DND-41 (cell line): Measurements from ENCODE around the gene TMEM54.

Experiments
- ATAC-seq: fragments of 200-7000 bp; cut with Tn5 transposase; 3 replicates; pipeline ENCODE4 v1.9.1; 2021; ENCODE audit warnings: low read depth; ENCODE audit not compliant: insufficient read depth
- DNase-seq: peaks from one replicate; pipeline ENCODE4 v3.0.0-alpha.2; 2020
- H2AFZ ChIP-seq: 2 replicates; pipeline ENCODE4 v1.6.0; 2012; ENCODE audit warnings: low read depth, low read length
- H3K27ac ChIP-seq: 2 replicates; pipeline ENCODE4 v1.5.1; 2012; ENCODE audit warnings: low read length, inconsistent platforms
- H3K27me3 ChIP-seq: fragments of 200-600 bp; sonication (generic); 2 replicates; pipeline ENCODE4 v1.6.0; 2012; ENCODE audit warnings: low read length, mild to moderate bottlenecking, inconsistent platforms; ENCODE audit not compliant: insufficient read depth, poor library complexity
- H3K36me3 ChIP-seq: 2 replicates; pipeline ENCODE4 v1.5.1; 2012; ENCODE audit warnings: low read length, inconsistent platforms; ENCODE audit not compliant: insufficient read depth
- H3K4me1 ChIP-seq: 2 replicates; pipeline ENCODE4 v1.5.1; 2012; ENCODE audit warnings: mild to moderate bottlenecking, low read length; ENCODE audit not compliant: insufficient read depth
- H3K4me2 ChIP-seq: 2 replicates; pipeline ENCODE4 v1.6.0; 2012; ENCODE audit warnings: mild to moderate bottlenecking, moderate library complexity, low read length, inconsistent platforms; ENCODE audit not compliant: insufficient read depth
- H3K4me3 ChIP-seq, 2 experiments: fragments of 200-600 bp in 1 of 2; shearing (Covaris generic) in 1 of 2; 2 replicates each; pipeline ENCODE4 v1.5.1; 2012 to 2016; ENCODE audit warnings: inconsistent platforms in 2 of 2, low read length in 2 of 2, mild to moderate bottlenecking in 2 of 2, low read depth in 1 of 2, moderate library complexity in 1 of 2
- H3K79me2 ChIP-seq: 2 replicates; pipeline ENCODE4 v1.6.0; 2012; ENCODE audit warnings: low read length, inconsistent platforms; ENCODE audit not compliant: insufficient read depth
- H3K9ac ChIP-seq: 2 replicates; pipeline ENCODE4 v1.6.0; 2012; ENCODE audit warnings: low read depth, mild to moderate bottlenecking, inconsistent platforms, low read length, moderate library complexity
- H3K9me3 ChIP-seq: 2 replicates; pipeline ENCODE4 v1.5.1; 2012; ENCODE audit warnings: low read length, moderate library complexity, mild to moderate bottlenecking, inconsistent platforms; ENCODE audit not compliant: insufficient read depth, severe bottlenecking
- H4K20me1 ChIP-seq: 2 replicates; pipeline ENCODE4 v1.6.0; 2012; ENCODE audit warnings: low read length; ENCODE audit not compliant: insufficient read depth
- EZH2 ChIP-seq: IDR thresholded peaks from 3 replicates; pipeline ENCODE4 v1.6.1; 2012; ENCODE audit warnings: borderline replicate concordance, low read depth, mild to moderate bottlenecking, moderate library complexity, low read length, inconsistent platforms; ENCODE audit not compliant: severe bottlenecking
- TF ChIP-seq, protein P1 (sequence below): IDR thresholded peaks from 2 replicates; pipeline ENCODE4 v1.5.1; 2012; ENCODE audit warnings: borderline replicate concordance, low read length, moderate library complexity, mild to moderate bottlenecking; ENCODE audit not compliant: poor library complexity, severe bottlenecking; ENCODE audit errors: extremely low read depth

The TMEM54 gene

DNA sequence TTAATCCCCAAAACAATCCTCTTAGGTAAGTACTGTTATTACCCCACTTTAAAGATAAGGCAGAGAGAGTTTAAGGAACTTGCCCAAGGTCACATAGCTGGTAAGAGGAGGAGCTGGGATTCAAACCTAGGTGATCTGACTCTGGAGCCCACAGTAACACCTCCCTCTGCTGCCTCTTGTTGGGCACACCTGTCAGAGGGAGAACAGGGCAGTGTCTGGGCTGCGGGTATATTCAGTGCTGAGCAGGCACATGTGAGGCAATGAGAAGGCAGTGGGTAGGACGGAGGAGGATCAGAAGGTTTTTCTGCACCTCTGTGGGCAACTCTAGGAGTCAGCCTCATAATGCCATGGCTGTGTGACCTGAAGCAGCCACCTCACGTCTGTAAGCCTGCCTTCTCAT is 13.1 kb downstream of the TMEM54 start:
- Histone ChIP-seq H3K79me2 (no peaks in the 10 kb centered on the region), H3K36me3 (no peaks in the 10 kb centered on the region), H3K4me1 (no peaks in the 10 kb centered on the region), H3K9me3 (no peaks in the 10 kb centered on the region), H3K4me2 (no peak overlapping the region), H2AFZ (no peak overlapping the region), H3K9ac (no peak overlapping the region), H3K27me3 (no peaks in the 10 kb centered on the region), H4K20me1 (no peaks in the 10 kb centered on the region; the same call in none of the 2 replicates), H3K27ac (no peak overlapping the region), H3K4me3 (no peak overlapping the region)
- ATAC-seq: no peak
- DNase-seq: no peak
- TF ChIP-seq EZH2: no peak
- TF ChIP-seq, protein P1, sequence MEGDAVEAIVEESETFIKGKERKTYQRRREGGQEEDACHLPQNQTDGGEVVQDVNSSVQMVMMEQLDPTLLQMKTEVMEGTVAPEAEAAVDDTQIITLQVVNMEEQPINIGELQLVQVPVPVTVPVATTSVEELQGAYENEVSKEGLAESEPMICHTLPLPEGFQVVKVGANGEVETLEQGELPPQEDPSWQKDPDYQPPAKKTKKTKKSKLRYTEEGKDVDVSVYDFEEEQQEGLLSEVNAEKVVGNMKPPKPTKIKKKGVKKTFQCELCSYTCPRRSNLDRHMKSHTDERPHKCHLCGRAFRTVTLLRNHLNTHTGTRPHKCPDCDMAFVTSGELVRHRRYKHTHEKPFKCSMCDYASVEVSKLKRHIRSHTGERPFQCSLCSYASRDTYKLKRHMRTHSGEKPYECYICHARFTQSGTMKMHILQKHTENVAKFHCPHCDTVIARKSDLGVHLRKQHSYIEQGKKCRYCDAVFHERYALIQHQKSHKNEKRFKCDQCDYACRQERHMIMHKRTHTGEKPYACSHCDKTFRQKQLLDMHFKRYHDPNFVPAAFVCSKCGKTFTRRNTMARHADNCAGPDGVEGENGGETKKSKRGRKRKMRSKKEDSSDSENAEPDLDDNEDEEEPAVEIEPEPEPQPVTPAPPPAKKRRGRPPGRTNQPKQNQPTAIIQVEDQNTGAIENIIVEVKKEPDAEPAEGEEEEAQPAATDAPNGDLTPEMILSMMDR: no peak

DNA sequence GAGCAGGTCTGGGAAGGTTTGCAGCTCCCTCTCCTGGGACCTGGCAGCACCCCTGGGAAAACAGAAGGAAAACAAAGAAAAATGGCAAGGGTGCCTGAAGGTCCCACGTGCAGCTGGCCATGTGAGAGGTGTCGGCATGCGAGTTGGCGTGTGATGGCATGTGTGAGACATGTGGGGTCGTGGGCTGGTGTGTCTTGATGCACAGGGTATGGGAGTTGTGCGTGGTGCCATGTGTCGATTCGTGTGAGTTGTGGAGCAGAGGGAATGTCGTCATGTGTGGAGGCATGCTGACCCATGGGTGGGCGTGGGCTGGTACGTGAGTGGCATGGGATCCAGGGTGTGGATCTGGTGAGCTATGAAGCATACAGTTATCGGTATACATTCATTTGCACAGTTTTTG is 13.6 kb downstream of the TMEM54 start:
- Histone ChIP-seq H3K79me2 (no peaks in the 10 kb centered on the region), H3K9me3 (no peaks in the 10 kb centered on the region), H3K27ac (no peak overlapping the region), H2AFZ (no peak overlapping the region), H3K9ac (no peak overlapping the region), H3K4me1 (no peaks in the 10 kb centered on the region), H4K20me1 (no peaks in the 10 kb centered on the region; the same call in none of the 2 replicates), H3K36me3 (no peaks in the 10 kb centered on the region), H3K4me3 (no peak overlapping the region), H3K27me3 (no peaks in the 10 kb centered on the region), H3K4me2 (no peak overlapping the region)
- TF ChIP-seq, protein P1: no peak
- TF ChIP-seq EZH2: no peak
- DNase-seq: no peak
- ATAC-seq: no peak

DNA sequence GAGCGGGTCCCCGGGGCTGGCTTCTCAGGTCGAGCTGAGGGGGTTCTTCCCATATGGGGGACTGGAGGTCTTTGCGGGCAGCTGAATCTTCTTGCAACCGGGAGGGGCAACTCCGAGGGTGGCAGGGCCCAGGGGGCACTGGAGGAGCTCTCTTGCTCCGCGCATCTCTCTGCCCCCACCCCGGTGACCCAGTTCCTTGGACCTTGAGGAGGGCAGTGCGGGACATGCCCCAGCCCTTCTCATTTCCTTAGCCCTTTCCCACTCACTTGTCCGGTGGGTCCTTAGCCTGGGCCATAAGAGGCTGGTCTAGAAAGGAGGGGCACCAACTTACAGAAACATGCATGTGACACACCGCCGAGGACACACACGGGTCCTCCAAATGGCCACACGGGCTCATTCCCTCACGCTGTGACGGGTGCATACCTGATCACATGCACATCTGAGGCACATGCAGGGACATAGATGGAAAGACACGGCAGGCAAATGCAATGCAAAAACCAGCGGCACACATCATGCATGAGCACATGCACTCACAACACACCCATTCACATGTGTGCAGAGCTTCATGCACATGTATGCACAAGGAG is 14.3 kb downstream of the TMEM54 start:
- Histone ChIP-seq H3K36me3 (no peaks in the 10 kb centered on the region), H3K9me3 (no peaks in the 10 kb centered on the region), H3K9ac (no peak overlapping the region), H2AFZ (no peak overlapping the region), H3K4me2 (no peak overlapping the region), H3K27me3 (no peaks in the 10 kb centered on the region), H3K27ac (no peak overlapping the region), H3K4me1 (no peaks in the 10 kb centered on the region), H3K79me2 (no peaks in the 10 kb centered on the region), H4K20me1 (no peaks in the 10 kb centered on the region; the same call in none of the 2 replicates), H3K4me3 (no peak overlapping the region)
- ATAC-seq: no peak
- DNase-seq: no peak
- no peak for TF ChIP-seq EZH2
- TF ChIP-seq, protein P1: no peak
